Neural progenitor cell (in vitro differentiated cells): ENCODE data around the gene BRD3.

Source experiments
- EZH2phosphoT487 ChIP-seq: fragments of 200-600 bp; sonication (generic); IDR thresholded peaks from 2 replicates; pipeline ENCODE4 v1.6.1; 2017; ENCODE audit warnings: antibody characterized with exemption
- TF ChIP-seq, protein P1 (sequence below): fragments of 200-600 bp; sonication (generic); IDR thresholded peaks from 2 replicates; pipeline ENCODE4 v1.5.1; 2017; ENCODE audit warnings: antibody characterized with exemption, mild to moderate bottlenecking

DNA sequence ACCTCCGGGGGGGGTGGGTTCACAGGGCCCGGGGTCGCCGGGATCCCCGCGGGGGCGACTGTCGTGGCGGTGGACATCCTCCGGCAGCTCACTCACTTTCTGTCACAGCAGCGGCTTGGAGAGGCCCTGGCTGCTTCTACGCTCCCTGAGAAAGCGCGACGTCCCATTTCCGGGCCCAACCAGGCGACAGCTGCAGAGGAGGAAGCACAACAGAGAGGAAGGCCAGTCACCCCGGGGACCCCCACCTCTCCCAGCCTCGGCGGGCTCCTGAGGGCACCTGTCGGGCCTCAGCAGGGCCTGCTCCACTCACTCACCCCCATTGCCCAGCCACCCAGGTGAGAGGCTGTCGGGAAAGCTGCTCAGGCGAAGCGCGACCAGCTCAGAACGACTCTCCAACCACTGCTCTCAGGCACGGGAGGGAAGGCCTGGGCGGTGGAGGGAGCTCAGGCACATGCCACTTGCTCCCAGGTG lies 14.4 kb downstream of the BRD3 start:
- TF ChIP-seq, protein P1, sequence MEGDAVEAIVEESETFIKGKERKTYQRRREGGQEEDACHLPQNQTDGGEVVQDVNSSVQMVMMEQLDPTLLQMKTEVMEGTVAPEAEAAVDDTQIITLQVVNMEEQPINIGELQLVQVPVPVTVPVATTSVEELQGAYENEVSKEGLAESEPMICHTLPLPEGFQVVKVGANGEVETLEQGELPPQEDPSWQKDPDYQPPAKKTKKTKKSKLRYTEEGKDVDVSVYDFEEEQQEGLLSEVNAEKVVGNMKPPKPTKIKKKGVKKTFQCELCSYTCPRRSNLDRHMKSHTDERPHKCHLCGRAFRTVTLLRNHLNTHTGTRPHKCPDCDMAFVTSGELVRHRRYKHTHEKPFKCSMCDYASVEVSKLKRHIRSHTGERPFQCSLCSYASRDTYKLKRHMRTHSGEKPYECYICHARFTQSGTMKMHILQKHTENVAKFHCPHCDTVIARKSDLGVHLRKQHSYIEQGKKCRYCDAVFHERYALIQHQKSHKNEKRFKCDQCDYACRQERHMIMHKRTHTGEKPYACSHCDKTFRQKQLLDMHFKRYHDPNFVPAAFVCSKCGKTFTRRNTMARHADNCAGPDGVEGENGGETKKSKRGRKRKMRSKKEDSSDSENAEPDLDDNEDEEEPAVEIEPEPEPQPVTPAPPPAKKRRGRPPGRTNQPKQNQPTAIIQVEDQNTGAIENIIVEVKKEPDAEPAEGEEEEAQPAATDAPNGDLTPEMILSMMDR = no peak
- no peak for TF ChIP-seq EZH2phosphoT487
